KMS-11 (cell line): ENCODE measurements around the gene CORO7.

ENCODE experiments used
- H2AFZ ChIP-seq: fragments of 200-600 bp; sonication (generic); 2 replicates; pipeline ENCODE4 v1.6.1; 2016; ENCODE audit warnings: antibody characterized with exemption, mixed run types, low read depth
- H3K27ac ChIP-seq: fragments of 200-600 bp; sonication (generic); 2 replicates; pipeline ENCODE4 v1.6.1; 2016; ENCODE audit warnings: mild to moderate bottlenecking, mixed run types
- H3K27me3 ChIP-seq: fragments of 200-600 bp; sonication (generic); 2 replicates; pipeline ENCODE4 v1.6.1; 2017; ENCODE audit warnings: mild to moderate bottlenecking, low read depth, mixed run types, moderate library complexity; ENCODE audit not compliant: insufficient read depth
- H3K36me3 ChIP-seq: fragments of 200-600 bp; sonication (generic); 2 replicates; pipeline ENCODE4 v1.6.1; 2017; ENCODE audit warnings: mild to moderate bottlenecking, mixed run types; ENCODE audit not compliant: insufficient read depth
- H3K4me1 ChIP-seq: fragments of 200-600 bp; sonication (generic); 2 replicates; pipeline ENCODE4 v1.6.1; 2016; ENCODE audit warnings: mild to moderate bottlenecking, low read depth, mixed run types; ENCODE audit not compliant: poor library complexity, severe bottlenecking
- H3K4me2 ChIP-seq: fragments of 200-600 bp; sonication (generic); 2 replicates; pipeline ENCODE4 v1.7.0; 2016; ENCODE audit warnings: mild to moderate bottlenecking, mixed run types
- H3K4me3 ChIP-seq: fragments of 200-600 bp; sonication (generic); IDR thresholded peaks from 2 replicates; pipeline ENCODE4 v1.6.1; 2017; ENCODE audit warnings: low read depth, low read length, mixed read lengths; ENCODE audit not compliant: insufficient read depth
- H3K79me2 ChIP-seq: fragments of 200-600 bp; sonication (generic); 2 replicates; pipeline ENCODE4 v1.6.1; 2016; ENCODE audit warnings: low read depth, mixed run types; ENCODE audit not compliant: insufficient read depth
- H3K9ac ChIP-seq: fragments of 200-600 bp; sonication (generic); 2 replicates; pipeline ENCODE4 v1.6.1; 2016; ENCODE audit warnings: mild to moderate bottlenecking, mixed run types
- H4K20me1 ChIP-seq: fragments of 200-600 bp; sonication (generic); 2 replicates; pipeline ENCODE4 v1.6.1; 2016; ENCODE audit warnings: mild to moderate bottlenecking, mixed run types; ENCODE audit not compliant: insufficient read depth
- CTCF ChIP-seq: fragments of 200-600 bp; sonication (generic); conservative IDR thresholded peaks from 2 replicates; pipeline ENCODE4 v1.6.1; 2017; ENCODE audit warnings: low read depth, mild to moderate bottlenecking, antibody characterized with exemption, low read length, moderate library complexity, mixed read lengths

CORO7 gene

DNA sequence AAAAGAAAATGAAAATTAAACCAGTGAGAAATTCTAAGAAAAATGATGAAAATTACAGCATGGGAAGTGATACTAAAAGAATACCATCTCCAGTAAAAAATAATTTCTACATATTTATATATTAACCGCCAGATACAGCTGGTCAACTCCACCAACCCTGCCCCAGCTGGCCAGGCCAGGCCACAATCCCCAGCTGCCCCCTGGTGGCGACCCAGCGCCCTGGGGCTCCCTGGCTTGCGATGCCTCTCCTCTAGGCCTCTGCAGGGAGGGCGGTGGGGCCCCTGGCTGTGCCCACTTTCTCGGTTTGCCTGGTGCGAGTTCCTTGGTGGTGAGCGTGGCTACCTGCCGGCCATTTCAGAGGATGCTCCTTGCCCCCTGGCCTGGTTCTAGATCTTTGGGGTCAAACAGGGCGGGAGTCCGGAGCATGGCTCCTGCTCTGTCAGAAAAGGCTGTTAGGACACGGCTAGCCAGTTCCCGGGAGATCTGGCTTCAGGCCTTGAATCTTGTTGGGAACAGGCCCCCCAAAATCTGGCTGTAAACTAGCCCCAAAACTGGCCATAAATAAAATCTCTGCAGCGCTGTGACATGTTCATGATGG, 86.0 kb downstream of the CORO7 start:
- Histone ChIP-seq H3K79me2 (no peaks in the 10 kb centered on the region), H2AFZ (no peak overlapping the region), H3K4me1 (peaks cover 19% of the 10 kb centered on the region), H4K20me1 (no peaks in the 10 kb centered on the region), H3K9ac (no peak overlapping the region), H3K36me3 (no peaks in the 10 kb centered on the region), H3K4me2 (no peak overlapping the region), H3K27ac (no peak overlapping the region; the same call in 1 of the 2 replicates), H3K4me3 (no peak overlapping the region), H3K27me3 (no peaks in the 10 kb centered on the region)
- TF ChIP-seq CTCF, result peak; percentile 93

- no peak overlapping the region for H3K4me2 ChIP-seq
- no peak for TF ChIP-seq CTCF
- no peak overlapping the region for H3K27ac ChIP-seq
- no peaks in the 10 kb centered on the region for H4K20me1 ChIP-seq
- no peaks in the 10 kb centered on the region for H3K79me2 ChIP-seq
- no peak overlapping the region for H2AFZ ChIP-seq
- H3K36me3 ChIP-seq, result no peaks in the 10 kb centered on the region
- H3K9ac ChIP-seq, result no peak overlapping the region
- H3K4me1 ChIP-seq, result peaks cover 21% of the 10 kb centered on the region
- no peak overlapping the region for H3K4me3 ChIP-seq
- no peaks in the 10 kb centered on the region for H3K27me3 ChIP-seq
Observed at GRCh38 chr16:4328782-4329775, 87.3 kb downstream of the CORO7 start.

- Histone ChIP-seq H3K27ac (no peak overlapping the region), H3K4me1 (peaks cover 21% of the 10 kb centered on the region), H2AFZ (no peak overlapping the region)
Observed at GRCh38 chr16:4328046-4328781, 88.2 kb downstream of the CORO7 start.

More at GRCh38 chr16:4328046-4328781, 88.2 kb downstream of the CORO7 start:
- H3K27me3 ChIP-seq, result no peaks in the 10 kb centered on the region
- no peak overlapping the region for H3K4me2 ChIP-seq
- H4K20me1 ChIP-seq, result no peaks in the 10 kb centered on the region
- H3K9ac ChIP-seq, result no peak overlapping the region
- H3K4me3 ChIP-seq, result no peak overlapping the region
- H3K79me2 ChIP-seq, result peaks cover 6% of the 10 kb centered on the region; the same call in 1 of the 2 replicates
- H3K36me3 ChIP-seq, result no peaks in the 10 kb centered on the region
- no peak for TF ChIP-seq CTCF
